HCT116 (cell line): ENCODE data around the gene ACTN4. TPM values are rescaled to one million over a fixed set of nuclear protein-coding genes. Genes with fewer than 3 reads are reported as not detected.

ENCODE experiments used
- ATAC-seq: fragments of 200-7000 bp; cut with Tn5 transposase; 2 replicates; pipeline ENCODE4 v1.9.1; 2020; ENCODE audit warnings: mild to moderate bottlenecking, moderate library complexity
- BruUV-seq: library from RNA; stranded (reverse); fragments of 400-500 nt; replicated peaks from 2 replicates; lab custom pipeline; 2021; lab: Mats Ljungman, UMichigan
- CTCF ChIA-PET: fragments of 300-600 bp; sonication (Branson Sonifier 250); formaldehyde crosslinking; loops from one replicate; lab custom pipeline; 2021; ENCODE audit warnings: antibody characterized with exemption; lab: Charles Lee
- POLR2A ChIA-PET: fragments of 300-600, 350-600 bp; sonication (Branson Sonifier 250); formaldehyde crosslinking; loops from one replicate; lab custom pipeline; 2021; ENCODE audit warnings: antibody characterized with exemption; lab: Charles Lee
- RAD21 ChIA-PET, 2 experiments: fragments of 300-600 bp; sonication (Branson Sonifier 250); formaldehyde crosslinking; loops; one replicate each; lab custom pipeline; 2023; ENCODE audit warnings: low total read pairs in 2 of 2; ENCODE audit not compliant: uncharacterized antibody in 2 of 2, unreplicated experiment in 2 of 2, low non-redundant PET in 1 of 2; lab: Charles Lee
- DNase-seq: peaks from one replicate; pipeline ENCODE4 v3.0.0-alpha.2; 2010; ENCODE audit warnings: low read depth, low spot score
- H2AFZ ChIP-seq: fragments of 200-600 bp; shearing (Covaris generic), sonication (generic); 2 replicates; pipeline ENCODE4 v1.6.1; 2017; ENCODE audit warnings: low read depth, mixed run types, mixed read lengths, antibody characterized with exemption, low read length; ENCODE audit not compliant: poor library complexity, severe bottlenecking
- H3K27ac ChIP-seq: 2 replicates; pipeline ENCODE4 v1.5.1; 2012; ENCODE audit warnings: low read depth, low read length
- H3K27me3 ChIP-seq: fragments of 200-600 bp; sonication (generic); 2 replicates; pipeline ENCODE4 v1.6.1; 2016; ENCODE audit warnings: mixed run types, low read length, mixed read lengths; ENCODE audit not compliant: insufficient read depth
- H3K36me3 ChIP-seq, 2 experiments: fragments of 200-500 bp in 1 of 2; fragments of 200-600 bp in 1 of 2; sonication (Bioruptor generic) in 1 of 2; sonication (generic) in 1 of 2; 2 replicates each; pipeline versions ENCODE4 v1.5.1 to v1.6.1; 2014 to 2016; ENCODE audit warnings: low read length in 2 of 2, inconsistent platforms in 1 of 2, mixed read lengths in 1 of 2, mixed run types in 1 of 2; ENCODE audit not compliant: insufficient read depth in 2 of 2, control insufficient read depth in 1 of 2
- H3K4me1 ChIP-seq, 2 experiments: fragments of 200-600 bp in 1 of 2; sonication (generic) in 1 of 2; 2 replicates each; pipeline versions ENCODE4 v1.5.1 to v1.6.1; 2012 to 2017; ENCODE audit warnings: low read length in 2 of 2, inconsistent platforms in 1 of 2, mild to moderate bottlenecking in 1 of 2, mixed read lengths in 1 of 2, mixed run types in 1 of 2, moderate library complexity in 1 of 2; ENCODE audit not compliant: insufficient read depth in 2 of 2, control insufficient read depth in 1 of 2
- H3K4me2 ChIP-seq: fragments of 200-600 bp; sonication (generic); 2 replicates; pipeline ENCODE4 v1.6.1; 2017; ENCODE audit warnings: mixed run types, low read length, mixed read lengths
- H3K4me3 ChIP-seq, 2 experiments: fragments of 200-600 bp in 1 of 2; sonication (generic) in 1 of 2; replicated peaks in 1 of 2; 2 replicates each; pipeline ENCODE4 v1.5.1; 2011 to 2016; ENCODE audit warnings: low read length in 2 of 2, control low read depth in 1 of 2, low read depth in 1 of 2, mild to moderate bottlenecking in 1 of 2, mixed read lengths in 1 of 2, mixed run types in 1 of 2
- H3K79me2 ChIP-seq: fragments of 200-600 bp; sonication (generic); 2 replicates; pipeline ENCODE4 v1.6.1; 2017; ENCODE audit warnings: mild to moderate bottlenecking, mixed run types, low read length, moderate library complexity, mixed read lengths; ENCODE audit not compliant: insufficient read depth
- H3K9ac ChIP-seq: fragments of 200-600 bp; sonication (generic); 2 replicates; pipeline ENCODE4 v1.6.1; 2016; ENCODE audit warnings: low read length, mixed read lengths
- H3K9me2 ChIP-seq: fragments of 200-600 bp; sonication (generic), shearing (Covaris generic); 2 replicates; pipeline ENCODE4 v1.6.1; 2017; ENCODE audit warnings: mixed run types, mild to moderate bottlenecking, moderate library complexity; ENCODE audit not compliant: insufficient read depth
- H3K9me3 ChIP-seq, 2 experiments: fragments of 200-500 bp in 1 of 2; fragments of 200-600 bp in 1 of 2; sonication (Bioruptor generic) in 1 of 2; sonication (generic) in 1 of 2; 2 replicates each; pipeline ENCODE4 v1.6.1; 2014 to 2017; ENCODE audit warnings: low read length in 2 of 2, mixed read lengths in 2 of 2, inconsistent platforms in 1 of 2, low read depth in 1 of 2, mild to moderate bottlenecking in 1 of 2, mixed run types in 1 of 2, moderate library complexity in 1 of 2; ENCODE audit not compliant: control insufficient read depth in 1 of 2, insufficient read depth in 1 of 2
- H4K20me1 ChIP-seq: fragments of 200-600 bp; sonication (generic), shearing (Covaris generic); 2 replicates; pipeline ENCODE4 v1.6.1; 2017; ENCODE audit warnings: mixed run types, mild to moderate bottlenecking, moderate library complexity; ENCODE audit not compliant: insufficient read depth
- CBX3 ChIP-seq: IDR thresholded peaks from 2 replicates; pipeline ENCODE4 v1.6.1; 2012; ENCODE audit warnings: low read depth
- CEBPB ChIP-seq: IDR thresholded peaks from 2 replicates; pipeline ENCODE4 v1.6.1; 2012; ENCODE audit warnings: low read depth
- EGR1 ChIP-seq: IDR thresholded peaks from 2 replicates; pipeline ENCODE4 v1.6.1; 2012; ENCODE audit warnings: low read depth
- EZH2phosphoT487 ChIP-seq: fragments of 200-600 bp; IDR thresholded peaks from 2 replicates; pipeline ENCODE4 v1.6.1; 2018; ENCODE audit warnings: antibody characterized with exemption, borderline replicate concordance
- FOSL1 ChIP-seq: IDR thresholded peaks from 2 replicates; pipeline ENCODE4 v1.6.1; 2012; ENCODE audit warnings: low read depth
- JUND ChIP-seq: IDR thresholded peaks from 2 replicates; pipeline ENCODE4 v1.6.1; 2012
- MAX ChIP-seq: IDR thresholded peaks from 2 replicates; pipeline ENCODE4 v1.6.1; 2012
- POLR2A ChIP-seq: IDR thresholded peaks from 2 replicates; pipeline ENCODE4 v1.7.0; 2011; ENCODE audit warnings: borderline replicate concordance; ENCODE audit not compliant: insufficient read depth, insufficient read length; ENCODE audit errors: extremely low read depth
- POLR2AphosphoS5 ChIP-seq: IDR thresholded peaks from 2 replicates; pipeline ENCODE4 v1.6.1; 2011; ENCODE audit warnings: mild to moderate bottlenecking, low read depth, low read length, moderate library complexity
- RAD21 ChIP-seq: IDR thresholded peaks from 2 replicates; pipeline ENCODE4 v1.6.1; 2012; ENCODE audit warnings: low read depth, mild to moderate bottlenecking
- REST ChIP-seq: IDR thresholded peaks from 2 replicates; pipeline ENCODE4 v1.6.1; 2012; ENCODE audit warnings: low read depth
- SIN3A ChIP-seq: IDR thresholded peaks from 2 replicates; pipeline ENCODE4 v1.6.1; 2012; ENCODE audit warnings: low read depth
- SP1 ChIP-seq: IDR thresholded peaks from 2 replicates; pipeline ENCODE4 v1.6.1; 2012; ENCODE audit warnings: low read depth
- SRF ChIP-seq: IDR thresholded peaks from 2 replicates; pipeline ENCODE4 v1.6.1; 2012; ENCODE audit warnings: low read depth
- TCF7L2 ChIP-seq: IDR thresholded peaks from 2 replicates; pipeline ENCODE4 v1.7.0; 2011; ENCODE audit warnings: borderline replicate concordance, inconsistent platforms; ENCODE audit not compliant: insufficient read depth, insufficient read length; ENCODE audit errors: extremely low read depth
- YY1 ChIP-seq: IDR thresholded peaks from 2 replicates; pipeline ENCODE4 v1.6.1; 2011; ENCODE audit warnings: low read length, low read depth, moderate library complexity, mild to moderate bottlenecking; ENCODE audit not compliant: insufficient replicate concordance; ENCODE audit errors: extremely low read depth
- ZBTB33 ChIP-seq: IDR thresholded peaks from 2 replicates; pipeline ENCODE4 v1.6.1; 2011; ENCODE audit warnings: mild to moderate bottlenecking, low read length, moderate library complexity; ENCODE audit not compliant: insufficient replicate concordance; ENCODE audit errors: extremely low read depth
- ZNF274 ChIP-seq: fragments of 200-500 bp; sonication (Bioruptor generic); IDR thresholded peaks from 2 replicates; pipeline ENCODE4 v1.6.1; 2014; ENCODE audit warnings: mild to moderate bottlenecking, low read depth, low read length, inconsistent platforms
- intact Hi-C: fragments of 100-400 bp; cut with micrococcal nuclease; formaldehyde crosslinking; loops from 2 replicates; pipeline ENCODE4 v1.10.0; 2022
- total RNA-seq: library from RNA; stranded (reverse); gene quantifications from one replicate; pipeline ENCODE4 v1.2.1, GENCODE V29; 2021; ENCODE audit not compliant: unreplicated experiment
- TF ChIP-seq, protein P1 (sequence below): IDR thresholded peaks from 2 replicates; pipeline ENCODE4 v1.6.1; 2012

Gene ACTN4
- total RNA-seq, 1 experiment from 2014 or later, result 651 TPM

- Histone ChIP-seq H3K9me2 (no peaks in the 10 kb centered on the region), H3K9me3 (no peaks in the 10 kb centered on the region), H3K4me1 (peaks cover 93 to 95% of the 10 kb centered on the region in 2 experiments), H3K4me3 (peak overlapping the region; percentile 19 to 37; a peak in 3 of 4 replicates), H3K79me2 (peaks cover 100% of the 10 kb centered on the region), H3K9ac (peak overlapping the region; percentile 71), H3K36me3 (peaks cover 4 to 14% of the 10 kb centered on the region in 2 experiments; a peak in 1 of 4 replicates), H2AFZ (no peak overlapping the region), H3K27me3 (no peaks in the 10 kb centered on the region), H3K4me2 (peak overlapping the region; percentile 75), H4K20me1 (peaks cover 10% of the 10 kb centered on the region; the same call in 1 of the 2 replicates), H3K27ac (peak overlapping the region; percentile 72)
- DNase-seq (peak; percentile 83), ATAC-seq (peak; percentile 70)
- POLR2A ChIA-PET, result interaction anchor here (0.8 to 2.6 kb wide), 3 partner anchors 9 to 25 kb away, joined by 3 to 7 read pairs (median 4); partner anchors contain the start of gene ACTN4
- CTCF ChIA-PET, result interaction anchor here (1.1 to 1.6 kb wide), 3 partner anchors 22 to 256 kb away, joined by 3 to 4 read pairs (median 4); partner anchors contain the start of gene FAM98C
- TF ChIP-seq RAD21 (no peak), SIN3A (peak; percentile 57; the same call in 1 of the 2 replicates), SP1 (peak; percentile 76), ZNF274 (no peak), TCF7L2 (no peak), EGR1 (no peak), JUND (peak; percentile 52), SRF (no peak), REST (no peak), MAX (no peak; the same call in none of the 2 replicates), POLR2A (no peak), CBX3 (peak; percentile 62; the same call in 1 of the 2 replicates), POLR2AphosphoS5 (no peak), ZBTB33 (no peak), YY1 (peak; percentile 62), EZH2phosphoT487 (no peak), FOSL1 (peak; percentile 63; the same call in 1 of the 2 replicates), CEBPB (no peak; the same call in 1 of the 2 replicates)
- TF ChIP-seq, protein P1, sequence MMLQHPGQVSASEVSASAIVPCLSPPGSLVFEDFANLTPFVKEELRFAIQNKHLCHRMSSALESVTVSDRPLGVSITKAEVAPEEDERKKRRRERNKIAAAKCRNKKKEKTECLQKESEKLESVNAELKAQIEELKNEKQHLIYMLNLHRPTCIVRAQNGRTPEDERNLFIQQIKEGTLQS, result no peak
- intact Hi-C loops, result no loop called here
- RAD21 ChIA-PET, result no interaction called here
- BruUV-seq, result TSS peak; percentile 28
Measured at GRCh38 chr19:38658462-38659306, 11.2 kb downstream of the ACTN4 start.
